ENCODE measurements around the gene RHNO1. TPM values are rescaled to one million over a fixed set of nuclear protein-coding genes. Genes with fewer than 3 reads are reported as not detected.

Gene RHNO1
- total RNA-seq, 1 donor from 2014 or later = 16.3 TPM

GRCh38 chr12:2900642-2901041 is 23.6 kb downstream of the RHNO1 start:
- no peak for TF ChIP-seq CTCF (IDR thresholded peaks at IDR 0.05; ENCODE audit: insufficient read depth, low read length, severe bottlenecking)
- FAIRE-seq = no peak
- no peak for DNase-seq (ENCODE audit: low read depth)
- H3K36me3 ChIP-seq (ENCODE audit: control insufficient read depth, insufficient read depth, low read length) = no peaks in the 10 kb centered on the region
- H3K4me3 ChIP-seq (ENCODE audit: low read depth, low read length) = no peak overlapping the region
- no peaks in the 10 kb centered on the region for H3K27me3 ChIP-seq (ENCODE audit: control insufficient read depth, insufficient read depth, low read length)

GRCh38 chr12:2902272-2902880 is 25.4 kb downstream of the RHNO1 start:
- no peaks in the 10 kb centered on the region for H3K27me3 ChIP-seq (ENCODE audit: control insufficient read depth, insufficient read depth, low read length)
- no peak for DNase-seq (ENCODE audit: low read depth)
- no peak overlapping the region for H3K4me3 ChIP-seq (ENCODE audit: low read depth, low read length)
- FAIRE-seq = no peak
- TF ChIP-seq CTCF (IDR thresholded peaks at IDR 0.05; ENCODE audit: insufficient read depth, low read length, severe bottlenecking) = no peak
- no peaks in the 10 kb centered on the region for H3K36me3 ChIP-seq (ENCODE audit: control insufficient read depth, insufficient read depth, low read length)

- H3K27me3 ChIP-seq (ENCODE audit: control insufficient read depth, insufficient read depth, low read length) = no peaks in the 10 kb centered on the region
- no peak overlapping the region for H3K4me3 ChIP-seq (ENCODE audit: low read depth, low read length)
- FAIRE-seq (no peak), DNase-seq (ENCODE audit: low read depth) (no peak)
- TF ChIP-seq CTCF (IDR thresholded peaks at IDR 0.05; ENCODE audit: insufficient read depth, low read length, severe bottlenecking) = no peak
- H3K36me3 ChIP-seq (ENCODE audit: control insufficient read depth, insufficient read depth, low read length) = no peaks in the 10 kb centered on the region
Observed at GRCh38 chr12:2904260-2904659, 27.2 kb downstream of the RHNO1 start.

GRCh38 chr12:2912216-2912575 is 35.2 kb downstream of the RHNO1 start:
- no peak for TF ChIP-seq CTCF (IDR thresholded peaks at IDR 0.05; ENCODE audit: insufficient read depth, low read length, severe bottlenecking)
- Histone ChIP-seq H3K27me3 (ENCODE audit: control insufficient read depth, insufficient read depth, low read length) (no peaks in the 10 kb centered on the region), H3K4me3 (ENCODE audit: low read depth, low read length) (no peak overlapping the region), H3K36me3 (ENCODE audit: control insufficient read depth, insufficient read depth, low read length) (no peaks in the 10 kb centered on the region)
- FAIRE-seq = peak; percentile 18
- no peak for DNase-seq (ENCODE audit: low read depth)

DNA sequence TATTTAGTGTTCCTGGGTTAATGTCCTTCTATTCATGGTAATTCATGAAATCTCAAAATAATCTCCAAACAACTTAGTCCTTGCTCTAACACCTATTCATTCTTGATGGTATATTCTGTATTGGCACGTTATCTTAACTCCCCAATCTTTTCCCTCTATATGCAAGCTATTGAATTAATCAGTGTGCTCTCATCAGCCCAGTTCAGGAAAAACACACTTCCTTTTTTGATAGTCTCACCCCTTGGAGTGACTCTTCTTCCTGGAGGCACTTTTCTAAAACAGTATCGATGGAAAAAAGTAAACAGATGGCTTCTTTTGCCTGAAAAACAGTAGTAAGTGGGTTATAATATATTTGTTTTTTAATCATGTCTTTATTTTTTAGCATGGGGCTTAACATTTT is 42.2 kb downstream of the RHNO1 start:
- FAIRE-seq (no peak), DNase-seq (ENCODE audit: low read depth) (no peak)
- peaks cover 4% of the 10 kb centered on the region for H3K36me3 ChIP-seq (ENCODE audit: control insufficient read depth, insufficient read depth, low read length)
- TF ChIP-seq CTCF (IDR thresholded peaks at IDR 0.05; ENCODE audit: insufficient read depth, low read length, severe bottlenecking) = no peak
- H3K4me3 ChIP-seq (ENCODE audit: low read depth, low read length) = no peak overlapping the region
- no peaks in the 10 kb centered on the region for H3K27me3 ChIP-seq (ENCODE audit: control insufficient read depth, insufficient read depth, low read length)

DNA sequence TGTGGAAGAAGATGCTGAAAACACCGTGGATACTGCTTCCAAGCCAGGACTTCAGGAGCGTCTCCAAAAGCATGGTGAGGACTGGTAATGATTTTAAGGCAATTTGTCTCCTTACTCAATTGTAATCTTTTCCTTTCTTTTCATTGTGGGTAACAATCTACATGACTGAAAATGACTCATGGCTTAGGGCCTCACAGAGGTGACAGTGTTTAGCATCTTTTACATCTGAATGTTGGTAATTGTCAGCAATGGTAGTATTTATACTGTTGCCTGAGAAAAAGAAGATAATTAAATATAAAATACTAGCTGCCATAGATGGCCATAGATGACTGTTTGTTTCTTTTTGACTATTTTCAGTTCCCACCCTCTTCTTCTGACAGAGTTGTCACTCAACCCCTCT is 45.3 kb downstream of the RHNO1 start:
- Histone ChIP-seq H3K27me3 (ENCODE audit: control insufficient read depth, insufficient read depth, low read length) (no peaks in the 10 kb centered on the region), H3K36me3 (ENCODE audit: control insufficient read depth, insufficient read depth, low read length) (peaks cover 4% of the 10 kb centered on the region), H3K4me3 (ENCODE audit: low read depth, low read length) (no peak overlapping the region)
- TF ChIP-seq CTCF (IDR thresholded peaks at IDR 0.05; ENCODE audit: insufficient read depth, low read length, severe bottlenecking) = no peak
- no peak for FAIRE-seq
- no peak for DNase-seq (ENCODE audit: low read depth)
